K562 (cell line): ENCODE data around the gene RERE. TPM values are rescaled to one million over a fixed set of nuclear protein-coding genes. Genes with fewer than 3 reads are reported as not detected.
A peak's percentile ranks its signal among the peaks of the same experiment; 100 is the strongest.

Experiments used
- CC2D1A ChIP-seq: fragments of 450-650 bp; IDR thresholded peaks from 2 replicates; pipeline ENCODE4 v1.6.1; 2017; ENCODE audit warnings: mild to moderate bottlenecking
- CCNT2 ChIP-seq: IDR thresholded peaks from 2 replicates; pipeline ENCODE4 v1.6.1; 2011; ENCODE audit warnings: borderline replicate concordance, low read depth, mild to moderate bottlenecking, moderate library complexity, mixed read lengths, low read length; ENCODE audit not compliant: insufficient read length; ENCODE audit errors: extremely low read depth
- DMBX1 ChIP-seq: fragments of 250-450 bp; sonication (Bioruptor Pico); IDR thresholded peaks from 2 replicates; pipeline ENCODE4 v1.8.0; 2022; ENCODE audit warnings: inconsistent platforms, mild to moderate bottlenecking, moderate library complexity, borderline replicate concordance
- ELF4 ChIP-seq: fragments of 450-650 bp; formaldehyde crosslinking; IDR thresholded peaks from 2 replicates; pipeline ENCODE4 v1.4.0; 2022; ENCODE audit warnings: missing genetic modification characterization
- FOXM1 ChIP-seq, 2 experiments: fragments of 450-650 bp in 1 of 2; sonication (generic) in 1 of 2; formaldehyde crosslinking in 1 of 2; IDR thresholded peaks; 2 replicates each; pipeline versions ENCODE4 v1.6.1 to v1.9.0; 2017 to 2022; ENCODE audit warnings: low read depth in 2 of 2, mild to moderate bottlenecking in 2 of 2, missing genetic modification reagents in 1 of 2, moderate library complexity in 1 of 2
- MTF1 ChIP-seq: fragments of 250-450 bp; sonication (Bioruptor Pico); IDR thresholded peaks from 2 replicates; pipeline ENCODE4 v1.9.0; 2021; ENCODE audit warnings: moderate library complexity, mild to moderate bottlenecking, inconsistent platforms, borderline replicate concordance
- NCOA6 ChIP-seq: fragments of 450-650 bp; IDR thresholded peaks from 2 replicates; pipeline ENCODE4 v1.6.1; 2017; ENCODE audit warnings: mild to moderate bottlenecking
- PCBP1 ChIP-seq: fragments of 200-400 bp; formaldehyde crosslinking; IDR thresholded peaks from 2 replicates; pipeline ENCODE4 v1.6.1; 2018; ENCODE audit warnings: mild to moderate bottlenecking, low read depth, low read length; ENCODE audit not compliant: poor library complexity, severe bottlenecking
- PHTF2 ChIP-seq: fragments of 250-450 bp; sonication (Bioruptor Pico); IDR thresholded peaks from 2 replicates; pipeline ENCODE4 v1.5.0; 2021; ENCODE audit warnings: mild to moderate bottlenecking
- POLR2A ChIP-seq: fragments of 450-650 bp; conservative IDR thresholded peaks from 2 replicates; pipeline ENCODE4 v1.6.1; 2016
- RCOR1 ChIP-seq, 2 experiments: IDR thresholded peaks; 2 replicates each; pipeline ENCODE4 v1.6.1; 2012; ENCODE audit warnings: low read depth in 2 of 2, low read length in 2 of 2, borderline replicate concordance in 1 of 2, improper control_type of control experiment in 1 of 2
- SOX6 ChIP-seq: fragments of 450-650 bp; IDR thresholded peaks from 2 replicates; pipeline ENCODE4 v1.6.1; 2014; ENCODE audit warnings: mild to moderate bottlenecking
- SRF ChIP-seq, 2 experiments: fragments of 250-450, 450-650 bp in 1 of 2; sonication (Bioruptor Pico) in 1 of 2; sonication (generic) in 1 of 2; formaldehyde crosslinking; IDR thresholded peaks; 2 replicates each; pipeline versions ENCODE4 v1.5.0 to v1.5.1; 2020 to 2022; ENCODE audit warnings: mild to moderate bottlenecking in 1 of 2, missing genetic modification reagents in 1 of 2
- TAL1 ChIP-seq: fragments of 450-650 bp; IDR thresholded peaks from 2 replicates; pipeline ENCODE4 v1.6.1; 2016; ENCODE audit warnings: mild to moderate bottlenecking
- TEAD2 ChIP-seq: fragments of 450-650 bp; IDR thresholded peaks from 2 replicates; pipeline ENCODE4 v1.6.1; 2016; ENCODE audit warnings: missing genetic modification characterization, control low read depth, missing compliant biosample characterization
- THRAP3 ChIP-seq: fragments of 450-650 bp; IDR thresholded peaks from 2 replicates; pipeline ENCODE4 v1.6.1; 2016; ENCODE audit warnings: mild to moderate bottlenecking, inconsistent platforms, borderline replicate concordance
- ZKSCAN1 ChIP-seq: fragments of 150-350 bp; IDR thresholded peaks from 2 replicates; pipeline ENCODE4 v1.6.1; 2016; ENCODE audit warnings: low read depth, low read length
- ZNF583 ChIP-seq: fragments of 250-450 bp; sonication (Bioruptor Pico); IDR thresholded peaks from 2 replicates; pipeline ENCODE4 v1.4.0; 2020
- polyA plus RNA-seq, 8 experiments: library from polyadenylated mRNA; depleted of rRNA in 4 of 8; stranded (reverse) in 5 of 8; unstranded in 3 of 8; fragments of >200 nt; fragmentation: Nextera tagmentation in 2 of 8; fragmentation: Illumina TruSeq in 1 of 8; extraction: Ambion mirVana in 2 of 8; extraction: Trizol in 1 of 8; gene quantifications; 2 replicates each; pipeline versions ENCODE4 v1.2.1 to v1.2.3, GENCODE V29; 2011 to 2014; ENCODE audit warnings: inconsistent platforms in 1 of 8, missing spikeins in 1 of 8
- total RNA-seq, 7 experiments: library from RNA; depleted of rRNA in 6 of 7; stranded (reverse); fragments of >200 nt in 6 of 7; fragmentation: Illumina TruSeq in 2 of 7; extraction: Trizol in 2 of 7; gene quantifications; 2 replicates each; pipeline versions ENCODE4 v1.2.1 to v1.2.3, GENCODE V29; 2011 to 2021; ENCODE audit warnings: low replicate concordance in 1 of 7
- TF ChIP-seq, protein P1 (sequence below): fragments of 450-650 bp; IDR thresholded peaks from 2 replicates; pipeline ENCODE4 v1.6.1; 2018; ENCODE audit not compliant: partially characterized antibody
- TF ChIP-seq, protein P2 (sequence below): fragments of 450-650 bp; IDR thresholded peaks from one replicate; pipeline ENCODE4 v1.6.1; 2018; ENCODE audit warnings: mild to moderate bottlenecking, moderate library complexity; ENCODE audit not compliant: partially characterized antibody
- TF ChIP-seq, protein P3 (sequence below): sonication (generic); formaldehyde crosslinking; IDR thresholded peaks from 2 replicates; pipeline ENCODE4 v1.8.0; 2022; ENCODE audit warnings: mild to moderate bottlenecking, low read depth, missing genetic modification reagents

Gene RERE
- total and polyA plus RNA-seq, 9 of the 15 experiments (the other 6 are each of a cell fraction or from before 2014, with no cell fraction given) = 3.0 to 51.5 (median 13.4) TPM

DNA sequence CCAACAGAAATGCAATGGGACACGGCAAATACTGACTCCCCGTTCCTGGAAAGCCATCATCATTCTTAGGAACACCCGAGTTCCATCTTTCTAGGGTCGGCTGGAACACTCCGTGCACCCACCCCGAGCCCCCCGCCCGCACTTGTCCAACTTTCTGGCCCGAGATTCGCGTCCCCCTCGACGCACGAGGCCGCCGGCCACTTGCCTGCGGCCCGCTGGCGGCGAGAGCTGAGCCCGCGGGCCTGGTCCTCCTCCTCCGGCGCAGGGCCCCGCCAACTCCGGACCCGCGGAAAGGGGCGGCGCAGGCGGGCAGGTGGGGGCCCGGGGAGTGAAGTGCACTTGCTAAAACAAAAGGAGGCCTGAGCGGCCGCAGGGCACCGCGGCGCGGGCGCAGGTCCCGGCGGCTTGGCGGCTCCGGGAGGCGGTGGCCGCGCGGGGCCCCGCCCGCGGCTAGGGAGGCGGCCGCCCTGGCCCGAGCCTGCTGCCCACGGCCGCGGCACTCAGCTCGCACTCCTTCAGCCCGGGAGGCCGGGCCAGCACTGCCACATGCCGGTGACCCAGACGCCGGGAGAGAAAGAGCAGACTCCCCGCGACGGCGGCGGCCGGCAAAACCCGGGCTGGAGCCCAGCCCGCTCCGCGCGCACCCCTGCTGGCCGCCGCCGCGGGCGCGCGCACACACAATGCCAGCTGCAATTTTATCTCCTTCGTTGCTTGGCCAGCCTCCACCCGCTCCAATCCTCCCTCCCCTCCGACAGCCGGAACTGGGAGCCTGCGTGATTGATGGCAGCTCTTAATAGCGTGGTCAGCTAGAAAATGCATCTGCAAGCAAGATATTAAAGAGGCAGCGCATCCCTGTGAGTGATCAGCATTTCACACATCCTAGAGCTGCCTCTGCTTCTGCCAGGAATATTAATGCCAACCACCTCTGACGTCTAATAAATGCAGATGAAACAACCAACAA, 114.3 kb downstream of the RERE start (continued):
- TF ChIP-seq ZNF583 (peak; percentile 16; the same call in 1 of the 2 replicates), TEAD2 (tag) (no peak), CCNT2 (peak; percentile 99), MTF1 (CRISPR knock-in tag) (no peak), DMBX1 (peak; percentile 93), TAL1 (no peak), PCBP1 (no peak), THRAP3 (no peak), ELF4 (CRISPR knock-in tag) (no peak), SOX6 (peak; percentile 88), CC2D1A (no peak), NCOA6 (no peak), FOXM1 (IDR thresholded peaks at IDR 0.05; ENCODE audit: low read depth) (no peak), FOXM1 (CRISPR knock-in tag; IDR thresholded peaks at IDR 0.05; ENCODE audit: low read depth) (peak; percentile 88; the same call in 1 of the 2 replicates), POLR2A (no peak), RCOR1 (IDR thresholded peaks at IDR 0.05; ENCODE audit: borderline replicate concordance in 1 of 2, low read depth in 2 of 2, low read length in 2 of 2) (peak in 1 of 2 experiments; percentile 84; a peak in 2 of 4 replicates), SRF (CRISPR knock-in tag; IDR thresholded peaks at IDR 0.05) (peak in 1 of 2 experiments; percentile 16; a peak in 1 of 4 replicates), ZKSCAN1 (no peak), PHTF2 (CRISPR knock-in tag) (no peak)
- TF ChIP-seq, protein P1, sequence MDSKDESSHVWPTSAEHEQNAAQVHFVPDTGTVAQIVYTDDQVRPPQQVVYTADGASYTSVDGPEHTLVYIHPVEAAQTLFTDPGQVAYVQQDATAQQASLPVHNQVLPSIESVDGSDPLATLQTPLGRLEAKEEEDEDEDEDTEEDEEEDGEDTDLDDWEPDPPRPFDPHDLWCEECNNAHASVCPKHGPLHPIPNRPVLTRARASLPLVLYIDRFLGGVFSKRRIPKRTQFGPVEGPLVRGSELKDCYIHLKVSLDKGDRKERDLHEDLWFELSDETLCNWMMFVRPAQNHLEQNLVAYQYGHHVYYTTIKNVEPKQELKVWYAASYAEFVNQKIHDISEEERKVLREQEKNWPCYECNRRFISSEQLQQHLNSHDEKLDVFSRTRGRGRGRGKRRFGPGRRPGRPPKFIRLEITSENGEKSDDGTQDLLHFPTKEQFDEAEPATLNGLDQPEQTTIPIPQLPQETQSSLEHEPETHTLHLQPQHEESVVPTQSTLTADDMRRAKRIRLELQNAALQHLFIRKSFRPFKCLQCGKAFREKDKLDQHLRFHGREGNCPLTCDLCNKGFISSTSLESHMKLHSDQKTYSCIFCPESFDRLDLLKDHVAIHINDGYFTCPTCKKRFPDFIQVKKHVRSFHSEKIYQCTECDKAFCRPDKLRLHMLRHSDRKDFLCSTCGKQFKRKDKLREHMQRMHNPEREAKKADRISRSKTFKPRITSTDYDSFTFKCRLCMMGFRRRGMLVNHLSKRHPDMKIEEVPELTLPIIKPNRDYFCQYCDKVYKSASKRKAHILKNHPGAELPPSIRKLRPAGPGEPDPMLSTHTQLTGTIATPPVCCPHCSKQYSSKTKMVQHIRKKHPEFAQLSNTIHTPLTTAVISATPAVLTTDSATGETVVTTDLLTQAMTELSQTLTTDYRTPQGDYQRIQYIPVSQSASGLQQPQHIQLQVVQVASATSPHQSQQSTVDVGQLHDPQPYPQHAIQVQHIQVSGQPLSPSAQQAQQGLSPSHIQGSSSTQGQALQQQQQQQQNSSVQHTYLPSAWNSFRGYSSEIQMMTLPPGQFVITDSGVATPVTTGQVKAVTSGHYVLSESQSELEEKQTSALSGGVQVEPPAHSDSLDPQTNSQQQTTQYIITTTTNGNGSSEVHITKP = no peak
- TF ChIP-seq, protein P2, sequence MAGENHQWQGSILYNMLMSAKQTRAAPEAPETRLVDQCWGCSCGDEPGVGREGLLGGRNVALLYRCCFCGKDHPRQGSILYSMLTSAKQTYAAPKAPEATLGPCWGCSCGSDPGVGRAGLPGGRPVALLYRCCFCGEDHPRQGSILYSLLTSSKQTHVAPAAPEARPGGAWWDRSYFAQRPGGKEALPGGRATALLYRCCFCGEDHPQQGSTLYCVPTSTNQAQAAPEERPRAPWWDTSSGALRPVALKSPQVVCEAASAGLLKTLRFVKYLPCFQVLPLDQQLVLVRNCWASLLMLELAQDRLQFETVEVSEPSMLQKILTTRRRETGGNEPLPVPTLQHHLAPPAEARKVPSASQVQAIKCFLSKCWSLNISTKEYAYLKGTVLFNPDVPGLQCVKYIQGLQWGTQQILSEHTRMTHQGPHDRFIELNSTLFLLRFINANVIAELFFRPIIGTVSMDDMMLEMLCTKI = no peak
- TF ChIP-seq, protein P3, sequence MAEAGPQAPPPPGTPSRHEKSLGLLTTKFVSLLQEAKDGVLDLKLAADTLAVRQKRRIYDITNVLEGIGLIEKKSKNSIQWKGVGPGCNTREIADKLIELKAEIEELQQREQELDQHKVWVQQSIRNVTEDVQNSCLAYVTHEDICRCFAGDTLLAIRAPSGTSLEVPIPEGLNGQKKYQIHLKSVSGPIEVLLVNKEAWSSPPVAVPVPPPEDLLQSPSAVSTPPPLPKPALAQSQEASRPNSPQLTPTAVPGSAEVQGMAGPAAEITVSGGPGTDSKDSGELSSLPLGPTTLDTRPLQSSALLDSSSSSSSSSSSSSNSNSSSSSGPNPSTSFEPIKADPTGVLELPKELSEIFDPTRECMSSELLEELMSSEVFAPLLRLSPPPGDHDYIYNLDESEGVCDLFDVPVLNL (CRISPR knock-in tag) = no peak
